Inflammatory macrophage treated with lipopolysaccharide for 4 hours (primary cell): Measurements from ENCODE around the gene UCP2.
"Not testable (repeated sequence)": the region's sequence is repeated elsewhere in the genome, so short reads cannot be mapped to it uniquely, and the experiment has no call there.

ENCODE experiments used
- DNase-seq: peaks from one replicate; pipeline ENCODE4 v3.0.0-alpha.2; 2020

Gene UCP2

GRCh38 chr11:73939096-73939495 is 43.5 kb downstream of the UCP2 start:
- no peak for DNase-seq

GRCh38 chr11:73936047-73936446 is 46.6 kb downstream of the UCP2 start:
- not testable (repeated sequence) for DNase-seq

- no peak for DNase-seq
Measured at GRCh38 chr11:73932781-73933180, 49.9 kb downstream of the UCP2 start.

- no peak for DNase-seq
Measured at GRCh38 chr11:73931951-73932350, 50.7 kb downstream of the UCP2 start.

GRCh38 chr11:73931039-73931645 is 51.5 kb downstream of the UCP2 start:
- DNase-seq = peak; percentile 45

GRCh38 chr11:73929388-73929787 is 53.3 kb downstream of the UCP2 start:
- DNase-seq = no peak
